ENCODE data around the gene TYMS.

Gene TYMS

GRCh38 chr18:673769-674168 lies 16.3 kb downstream of the TYMS start:
- no peak for DNase-seq (ENCODE audit: low read depth)
- H3K4me3 ChIP-seq (ENCODE audit: low read depth, low read length): no peak overlapping the region
- TF ChIP-seq, protein P1, sequence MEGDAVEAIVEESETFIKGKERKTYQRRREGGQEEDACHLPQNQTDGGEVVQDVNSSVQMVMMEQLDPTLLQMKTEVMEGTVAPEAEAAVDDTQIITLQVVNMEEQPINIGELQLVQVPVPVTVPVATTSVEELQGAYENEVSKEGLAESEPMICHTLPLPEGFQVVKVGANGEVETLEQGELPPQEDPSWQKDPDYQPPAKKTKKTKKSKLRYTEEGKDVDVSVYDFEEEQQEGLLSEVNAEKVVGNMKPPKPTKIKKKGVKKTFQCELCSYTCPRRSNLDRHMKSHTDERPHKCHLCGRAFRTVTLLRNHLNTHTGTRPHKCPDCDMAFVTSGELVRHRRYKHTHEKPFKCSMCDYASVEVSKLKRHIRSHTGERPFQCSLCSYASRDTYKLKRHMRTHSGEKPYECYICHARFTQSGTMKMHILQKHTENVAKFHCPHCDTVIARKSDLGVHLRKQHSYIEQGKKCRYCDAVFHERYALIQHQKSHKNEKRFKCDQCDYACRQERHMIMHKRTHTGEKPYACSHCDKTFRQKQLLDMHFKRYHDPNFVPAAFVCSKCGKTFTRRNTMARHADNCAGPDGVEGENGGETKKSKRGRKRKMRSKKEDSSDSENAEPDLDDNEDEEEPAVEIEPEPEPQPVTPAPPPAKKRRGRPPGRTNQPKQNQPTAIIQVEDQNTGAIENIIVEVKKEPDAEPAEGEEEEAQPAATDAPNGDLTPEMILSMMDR (IDR thresholded peaks at IDR 0.05; ENCODE audit: control insufficient read depth, extremely low read depth, insufficient read depth): no peak

- DNase-seq (ENCODE audit: low read depth): no peak
Measured at GRCh38 chr18:675307-675706, 17.9 kb downstream of the TYMS start.

DNA sequence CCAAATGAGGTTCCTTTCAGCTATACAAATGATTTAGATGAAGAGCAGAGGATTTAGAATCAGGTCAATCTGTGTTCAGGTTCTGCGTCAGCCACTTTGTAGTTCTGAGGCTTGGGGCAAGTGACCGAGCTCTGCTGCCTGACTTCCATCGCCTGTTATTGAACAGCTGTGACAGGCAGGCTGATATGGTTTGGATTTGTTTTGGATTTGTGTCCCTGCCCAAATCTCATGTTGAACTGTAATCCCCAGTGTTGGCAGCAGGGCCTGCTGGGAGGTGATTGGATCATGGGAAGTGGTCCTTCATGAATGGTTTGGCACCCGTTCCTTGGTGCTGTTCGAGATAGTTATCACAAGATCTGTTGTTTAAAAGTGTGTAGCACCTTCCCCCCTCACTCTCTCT lies 18.6 kb downstream of the TYMS start:
- H3K4me3 ChIP-seq (ENCODE audit: low read depth, low read length): no peak overlapping the region
- no peak for DNase-seq (ENCODE audit: low read depth)
- TF ChIP-seq, protein P1 (IDR thresholded peaks at IDR 0.05; ENCODE audit: control insufficient read depth, extremely low read depth, insufficient read depth): no peak

More at GRCh38 chr18:675307-675706, 17.9 kb downstream of the TYMS start:
- H3K4me3 ChIP-seq (ENCODE audit: low read depth, low read length): no peak overlapping the region
- TF ChIP-seq, protein P1 (IDR thresholded peaks at IDR 0.05; ENCODE audit: control insufficient read depth, extremely low read depth, insufficient read depth): no peak

- TF ChIP-seq, protein P1 (IDR thresholded peaks at IDR 0.05; ENCODE audit: control insufficient read depth, extremely low read depth, insufficient read depth): no peak
- no peak for DNase-seq (ENCODE audit: low read depth)
- H3K4me3 ChIP-seq (ENCODE audit: low read depth, low read length): no peak overlapping the region
Measured at GRCh38 chr18:676736-677135, 19.3 kb downstream of the TYMS start.

DNA sequence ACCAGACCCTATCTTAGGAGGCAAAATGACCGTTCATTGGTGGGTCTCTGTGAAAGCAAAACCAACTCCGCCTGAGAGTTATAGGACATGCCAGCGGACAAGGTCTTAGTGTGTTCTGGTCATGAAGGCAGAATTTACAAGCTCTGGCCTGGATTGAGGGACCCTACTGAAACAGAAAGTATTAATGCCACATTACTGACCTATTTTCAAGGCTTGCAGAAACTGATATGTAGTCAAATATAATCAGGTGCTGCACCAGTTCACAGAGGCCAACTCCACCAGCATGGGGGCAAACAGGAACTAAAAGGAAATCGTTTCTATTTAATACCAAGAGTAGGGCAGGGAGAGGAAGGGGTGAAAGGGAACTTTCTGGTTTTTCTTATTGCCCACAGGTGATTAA lies 19.7 kb downstream of the TYMS start:
- no peak for DNase-seq (ENCODE audit: low read depth)
- TF ChIP-seq, protein P1 (IDR thresholded peaks at IDR 0.05; ENCODE audit: control insufficient read depth, extremely low read depth, insufficient read depth): no peak
- no peak overlapping the region for H3K4me3 ChIP-seq (ENCODE audit: low read depth, low read length)

DNA sequence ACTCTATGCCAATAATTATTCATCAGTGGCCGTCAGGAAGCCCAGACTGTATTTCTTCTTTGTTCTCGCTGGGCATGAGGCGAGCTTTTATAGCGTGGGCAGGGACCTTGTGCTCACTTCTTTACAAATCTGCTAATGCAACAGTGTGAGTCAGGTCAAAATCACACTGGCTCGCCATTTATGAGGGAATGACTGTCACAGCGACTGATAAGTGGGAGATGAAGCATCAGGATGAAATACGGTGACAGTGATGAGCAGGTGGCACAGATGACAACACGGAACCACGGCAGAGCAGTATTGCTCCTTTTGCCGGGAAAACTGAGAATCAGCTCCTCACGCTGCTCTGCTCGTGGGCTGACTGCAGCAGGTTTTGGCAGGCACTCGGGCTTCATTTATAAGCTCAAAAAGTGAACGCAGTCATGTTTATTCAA lies 20.5 kb downstream of the TYMS start:
- DNase-seq (ENCODE audit: low read depth): no peak
- H3K4me3 ChIP-seq (ENCODE audit: low read depth, low read length): no peak overlapping the region
- TF ChIP-seq, protein P1 (IDR thresholded peaks at IDR 0.05; ENCODE audit: control insufficient read depth, extremely low read depth, insufficient read depth): no peak

GRCh38 chr18:678482-679182 lies 21.2 kb downstream of the TYMS start:
- TF ChIP-seq, protein P1 (IDR thresholded peaks at IDR 0.05; ENCODE audit: control insufficient read depth, extremely low read depth, insufficient read depth): peak; percentile 9; the same call in 1 of the 2 replicates
- H3K4me3 ChIP-seq (ENCODE audit: low read depth, low read length): no peak overlapping the region
- DNase-seq (ENCODE audit: low read depth): no peak

All from LNCaP clone FGC (cell line).